Fibroblast of pulmonary artery (primary cell): ENCODE measurements around the gene CCDC71.

Source experiments
- DNase-seq: peaks from one replicate; pipeline ENCODE4 v3.0.0-alpha.2; 2010; ENCODE audit warnings: low read depth
- H3K4me3 ChIP-seq: replicated peaks from 2 replicates; pipeline ENCODE4 v1.5.1; 2011; ENCODE audit warnings: low read depth, mild to moderate bottlenecking, control low read depth, low read length, moderate library complexity
- CTCF ChIP-seq: IDR thresholded peaks from 2 replicates; pipeline ENCODE4 v1.5.1; 2011; ENCODE audit warnings: mild to moderate bottlenecking, control low read depth, low read length, inconsistent platforms; ENCODE audit errors: missing control alignments

CCDC71 gene

DNA sequence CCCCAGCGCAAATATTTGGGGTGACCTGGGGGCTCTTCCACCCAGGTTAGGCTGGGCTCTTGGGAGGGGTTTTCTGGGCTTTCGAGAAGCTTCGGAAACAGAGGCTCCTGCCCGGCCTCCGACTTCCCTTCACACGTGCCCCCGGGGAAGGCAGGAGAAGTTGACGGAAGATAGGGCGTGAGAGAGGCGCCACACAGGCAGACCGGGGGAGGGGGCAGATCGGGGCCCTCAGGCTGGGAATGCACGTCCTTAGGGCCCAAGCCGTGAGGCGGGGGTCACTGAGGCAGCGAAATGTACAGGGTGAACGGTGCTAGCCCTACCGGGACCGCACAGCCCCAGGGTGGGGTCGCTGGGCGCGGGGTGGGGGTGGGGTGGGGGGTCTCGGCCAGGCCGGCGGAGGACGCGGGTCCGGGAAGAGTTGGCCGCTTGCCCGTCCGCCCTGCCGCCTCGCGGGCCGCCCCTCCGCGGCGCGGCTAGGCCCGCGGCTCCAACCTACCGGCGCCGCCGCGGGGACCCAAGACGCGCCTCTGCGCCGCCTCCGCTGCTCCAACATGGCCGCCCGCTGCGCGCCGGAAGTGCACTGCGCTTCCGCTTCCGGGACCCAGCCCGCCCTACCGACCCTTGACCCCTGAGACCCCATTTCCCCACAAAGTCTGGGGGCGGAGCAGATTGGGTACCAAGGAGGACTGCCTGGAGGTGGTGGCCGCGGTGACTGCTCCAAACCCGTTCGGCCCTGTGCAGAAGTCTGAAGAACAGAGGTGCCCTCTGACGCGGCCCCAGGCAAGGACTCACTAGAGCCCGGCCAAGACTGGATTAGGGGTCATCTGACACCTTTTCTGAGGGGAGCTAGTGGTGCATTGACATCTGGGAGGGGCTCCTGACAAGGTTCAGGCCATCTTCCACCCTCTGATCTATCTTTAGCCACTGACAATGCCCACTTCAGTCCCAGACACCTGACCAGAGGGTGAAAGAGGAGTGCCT is at the start of gene CCDC71:
Gene CCDC71 (minus strand): TSS at position 561 of the 981 bp plus-strand sequence. CDS start 2,123 bp downstream, outside the sequence.
- peak; percentile 75 for DNase-seq
- H3K4me3 ChIP-seq = peak within 1 kb of the TSS; percentile 86
- TF ChIP-seq CTCF = no peak

DNA sequence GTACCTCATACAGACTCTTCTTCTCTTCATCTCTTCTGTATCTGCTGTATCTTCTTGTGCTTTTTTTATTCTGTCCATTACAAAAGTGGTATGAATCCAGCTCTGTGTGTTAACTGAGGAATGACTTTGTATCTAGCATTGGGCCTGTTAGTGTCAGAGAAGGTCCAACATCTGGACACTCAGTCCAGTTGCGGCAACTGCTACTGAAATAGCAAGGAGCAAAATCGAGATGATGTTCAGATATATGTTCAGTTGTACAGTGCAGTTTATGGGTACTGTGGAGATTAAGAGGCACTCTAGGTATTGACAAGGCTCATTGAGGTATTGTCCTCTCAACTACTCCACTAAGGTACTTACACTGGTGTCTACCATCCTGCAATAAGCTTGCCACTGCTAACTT is 47.9 kb upstream of the CCDC71 start:
- H3K4me3 ChIP-seq = no peak overlapping the region
- no peak for DNase-seq
- no peak for TF ChIP-seq CTCF

GRCh38 chr3:49213541-49213943 is 47.4 kb upstream of the CCDC71 start:
- no peak overlapping the region for H3K4me3 ChIP-seq
- DNase-seq = no peak
- TF ChIP-seq CTCF = no peak

DNA sequence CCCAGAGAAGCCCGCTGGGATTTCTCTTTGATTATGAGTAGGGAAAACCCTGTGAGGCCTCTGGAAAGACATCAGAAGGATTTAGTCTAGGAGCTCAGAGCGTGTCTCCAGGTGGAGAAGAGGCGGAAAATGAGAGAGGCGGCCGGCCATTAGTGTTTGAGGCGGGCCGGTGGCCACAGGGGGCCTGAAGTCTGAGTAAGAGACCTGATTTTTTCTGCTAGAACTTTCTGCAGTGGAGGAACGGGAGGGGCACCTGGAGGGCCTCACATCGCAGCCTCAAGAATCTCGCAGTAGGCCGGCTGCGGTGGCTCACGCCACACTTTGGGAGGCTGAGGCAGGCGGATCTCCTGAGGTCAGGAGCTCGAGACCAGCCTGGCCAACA is 33.8 kb upstream of the CCDC71 start:
- no peak for DNase-seq
- peak overlapping the region; percentile 37 for H3K4me3 ChIP-seq
- no peak for TF ChIP-seq CTCF

GRCh38 chr3:49199239-49199899 is 33.2 kb upstream of the CCDC71 start:
- no peak for TF ChIP-seq CTCF
- peak overlapping the region; percentile 37 for H3K4me3 ChIP-seq
- DNase-seq = peak; percentile 83

DNA sequence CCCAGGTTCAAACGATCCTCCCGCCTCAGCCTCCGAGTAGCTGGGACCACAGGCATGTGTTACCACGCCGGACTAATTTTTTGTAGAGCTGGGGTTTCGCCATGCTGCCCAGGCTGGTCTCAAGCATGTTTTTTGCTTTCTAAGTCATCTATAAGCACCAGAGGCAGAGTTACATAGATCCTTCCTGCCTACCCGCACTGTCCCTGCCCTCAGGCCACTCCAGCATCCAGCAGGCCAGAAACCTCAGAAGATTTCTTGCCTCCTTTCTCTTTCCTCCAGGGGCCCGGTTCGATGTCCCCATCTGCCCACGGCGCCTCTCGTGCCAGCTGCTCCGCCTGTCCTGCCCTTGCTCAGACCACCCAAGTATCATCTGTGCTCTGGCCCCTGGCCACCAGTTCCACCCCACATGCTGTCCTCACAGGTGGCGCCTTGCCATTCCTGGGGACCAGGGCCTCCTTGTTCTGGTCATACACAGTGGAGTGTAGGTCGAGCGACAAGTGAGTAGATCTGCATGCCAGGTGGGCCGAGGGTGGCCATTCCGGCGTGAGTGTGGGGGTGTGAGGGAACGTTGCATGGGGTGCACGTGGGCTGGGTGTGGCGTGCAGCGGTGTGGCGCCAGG is 32.6 kb upstream of the CCDC71 start:
- peak overlapping the region; percentile 28 for H3K4me3 ChIP-seq
- TF ChIP-seq CTCF = no peak
- no peak for DNase-seq
